Cardiac muscle cell (in vitro differentiated cells and primary cell): ENCODE results near the gene AIG1. TPM values are rescaled to one million over a fixed set of nuclear protein-coding genes. Genes with fewer than 3 reads are reported as not detected.
"Not testable (repeated sequence)": the region's sequence is repeated elsewhere in the genome, so short reads cannot be mapped to it uniquely, and the experiment has no call there.

Experiments used
- DNase-seq, 2 donors: peaks; one replicate each; pipeline versions ENCODE4 v3.0.0 to v3.0.0-alpha.2; 2010 to 2017; ENCODE audit warnings: low read depth in 1 of 2, low spot score in 1 of 2
- H3K27ac ChIP-seq: fragments of 200-600 bp; sonication (generic); 2 replicates; pipeline ENCODE4 v1.5.1; 2016
- H3K27me3 ChIP-seq: fragments of 200-600 bp; sonication (generic); 2 replicates; pipeline ENCODE4 v1.6.0; 2016; ENCODE audit warnings: control low read depth
- H3K36me3 ChIP-seq: fragments of 200-600 bp; sonication (generic); 2 replicates; pipeline ENCODE4 v1.5.1; 2016; ENCODE audit warnings: control low read depth
- H3K4me1 ChIP-seq: fragments of 200-600 bp; sonication (generic); 2 replicates; pipeline ENCODE4 v1.8.1; 2017; ENCODE audit warnings: low read depth, mild to moderate bottlenecking, mixed run types
- H3K4me3 ChIP-seq: fragments of 200-600 bp; sonication (generic); 2 replicates; pipeline ENCODE4 v1.5.1; 2016; ENCODE audit warnings: mild to moderate bottlenecking
- H3K9me3 ChIP-seq: fragments of 200-600 bp; sonication (generic); 2 replicates; pipeline ENCODE4 v1.5.1; 2017; ENCODE audit warnings: low read depth, mild to moderate bottlenecking, control low read depth
- polyA plus RNA-seq: library from polyadenylated mRNA; unstranded; fragments of >200 nt; fragmentation: Nextera tagmentation; extraction: Ambion mirVana; gene quantifications from 2 replicates; pipeline ENCODE4 v1.2.1, GENCODE V29; 2016
- total RNA-seq: library from RNA; depleted of rRNA; stranded (reverse); fragments of >200 nt; gene quantifications from 2 replicates; pipeline ENCODE4 v1.2.3, GENCODE V29; 2016
- TF ChIP-seq, protein P1 (sequence below): IDR thresholded peaks from 2 replicates; pipeline ENCODE4 v1.5.1; 2012; ENCODE audit warnings: low read depth, mild to moderate bottlenecking, low read length

AIG1 gene
- total and polyA plus RNA-seq, 2 experiments from 2014 or later, result 35.9 to 55.4 TPM

DNA sequence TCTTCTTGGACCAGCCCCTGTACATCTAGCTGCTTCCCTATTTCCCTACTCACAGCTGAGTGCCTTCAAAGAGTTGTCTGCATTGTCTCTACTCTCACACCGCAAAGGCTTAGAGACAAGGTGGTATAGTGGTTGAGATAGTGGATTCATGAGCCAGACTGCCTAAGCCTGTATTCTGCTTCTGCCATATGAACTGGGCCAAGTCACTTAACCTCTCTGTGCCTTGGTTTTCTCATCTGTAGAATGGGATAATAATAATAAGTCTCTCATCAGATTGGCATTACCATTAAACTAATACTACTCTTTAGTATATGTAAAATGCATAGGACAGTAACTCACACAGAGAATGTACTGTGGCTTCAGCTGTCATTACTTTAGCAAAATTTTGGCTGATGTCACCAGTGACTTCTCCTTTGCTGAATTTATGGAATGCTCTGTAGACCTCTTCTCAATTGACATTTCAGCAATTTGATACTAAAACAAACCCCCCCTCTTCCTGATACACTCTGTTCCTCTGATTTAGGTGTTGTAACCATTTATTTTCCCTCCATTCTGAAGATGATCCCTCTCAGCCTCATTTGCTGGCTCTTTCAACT, 233.7 kb downstream of the AIG1 start:
- Histone ChIP-seq H3K36me3 (no peaks in the 10 kb centered on the region), H3K27me3 (no peaks in the 10 kb centered on the region), H3K4me3 (no peak overlapping the region), H3K27ac (no peak overlapping the region), H3K4me1 (peaks cover 10% of the 10 kb centered on the region), H3K9me3 (no peaks in the 10 kb centered on the region)
- no peak for DNase-seq
- TF ChIP-seq, protein P1, sequence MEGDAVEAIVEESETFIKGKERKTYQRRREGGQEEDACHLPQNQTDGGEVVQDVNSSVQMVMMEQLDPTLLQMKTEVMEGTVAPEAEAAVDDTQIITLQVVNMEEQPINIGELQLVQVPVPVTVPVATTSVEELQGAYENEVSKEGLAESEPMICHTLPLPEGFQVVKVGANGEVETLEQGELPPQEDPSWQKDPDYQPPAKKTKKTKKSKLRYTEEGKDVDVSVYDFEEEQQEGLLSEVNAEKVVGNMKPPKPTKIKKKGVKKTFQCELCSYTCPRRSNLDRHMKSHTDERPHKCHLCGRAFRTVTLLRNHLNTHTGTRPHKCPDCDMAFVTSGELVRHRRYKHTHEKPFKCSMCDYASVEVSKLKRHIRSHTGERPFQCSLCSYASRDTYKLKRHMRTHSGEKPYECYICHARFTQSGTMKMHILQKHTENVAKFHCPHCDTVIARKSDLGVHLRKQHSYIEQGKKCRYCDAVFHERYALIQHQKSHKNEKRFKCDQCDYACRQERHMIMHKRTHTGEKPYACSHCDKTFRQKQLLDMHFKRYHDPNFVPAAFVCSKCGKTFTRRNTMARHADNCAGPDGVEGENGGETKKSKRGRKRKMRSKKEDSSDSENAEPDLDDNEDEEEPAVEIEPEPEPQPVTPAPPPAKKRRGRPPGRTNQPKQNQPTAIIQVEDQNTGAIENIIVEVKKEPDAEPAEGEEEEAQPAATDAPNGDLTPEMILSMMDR, result no peak

DNA sequence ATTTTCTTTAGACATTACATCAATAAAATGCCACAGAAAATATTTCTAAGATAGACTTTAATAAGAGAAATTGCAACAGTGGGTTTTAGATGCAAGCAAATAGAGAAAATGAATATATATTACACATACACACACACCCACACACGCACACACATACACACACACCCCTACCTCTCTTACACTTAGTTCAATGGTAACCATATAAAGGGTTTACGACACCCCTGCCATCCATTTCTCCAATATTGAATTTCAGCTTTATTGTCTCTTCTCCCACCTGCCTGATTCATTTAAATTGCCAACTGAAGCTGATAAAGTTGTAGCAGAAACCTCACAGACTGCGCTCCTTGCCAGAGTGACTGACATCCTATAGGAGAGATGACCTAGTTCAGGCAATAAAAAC, 235.2 kb downstream of the AIG1 start:
- Histone ChIP-seq H3K36me3 (no peaks in the 10 kb centered on the region), H3K27me3 (no peaks in the 10 kb centered on the region), H3K9me3 (no peaks in the 10 kb centered on the region), H3K4me3 (no peak overlapping the region), H3K4me1 (no peaks in the 10 kb centered on the region), H3K27ac (no peak overlapping the region)
- DNase-seq, result no peak
- TF ChIP-seq, protein P1, result no peak

DNA sequence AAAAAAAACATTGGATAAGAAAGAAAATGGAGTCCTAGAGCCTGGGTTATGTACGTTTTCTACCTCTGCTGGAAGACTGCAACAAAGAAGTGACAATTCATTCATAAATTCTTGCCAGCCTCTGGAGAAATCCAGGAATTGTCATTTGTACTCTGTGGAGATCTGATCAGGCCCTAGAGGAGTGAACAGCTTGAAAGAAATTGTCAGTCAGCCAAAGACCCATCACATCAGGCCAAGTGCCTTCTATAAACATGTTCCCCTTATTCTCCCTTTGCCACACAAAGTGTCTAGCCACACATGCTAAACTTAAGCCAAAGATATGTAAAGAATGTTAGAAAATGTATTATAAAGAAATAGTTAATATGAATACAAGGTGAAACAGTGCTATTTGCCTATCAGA, 237.4 kb downstream of the AIG1 start:
- no peaks in the 10 kb centered on the region for H3K4me1 ChIP-seq
- no peaks in the 10 kb centered on the region for H3K27me3 ChIP-seq
- no peak overlapping the region for H3K27ac ChIP-seq
- no peaks in the 10 kb centered on the region for H3K9me3 ChIP-seq
- H3K4me3 ChIP-seq, result no peak overlapping the region
- no peak for DNase-seq
- TF ChIP-seq, protein P1, result no peak
- no peaks in the 10 kb centered on the region for H3K36me3 ChIP-seq

DNA sequence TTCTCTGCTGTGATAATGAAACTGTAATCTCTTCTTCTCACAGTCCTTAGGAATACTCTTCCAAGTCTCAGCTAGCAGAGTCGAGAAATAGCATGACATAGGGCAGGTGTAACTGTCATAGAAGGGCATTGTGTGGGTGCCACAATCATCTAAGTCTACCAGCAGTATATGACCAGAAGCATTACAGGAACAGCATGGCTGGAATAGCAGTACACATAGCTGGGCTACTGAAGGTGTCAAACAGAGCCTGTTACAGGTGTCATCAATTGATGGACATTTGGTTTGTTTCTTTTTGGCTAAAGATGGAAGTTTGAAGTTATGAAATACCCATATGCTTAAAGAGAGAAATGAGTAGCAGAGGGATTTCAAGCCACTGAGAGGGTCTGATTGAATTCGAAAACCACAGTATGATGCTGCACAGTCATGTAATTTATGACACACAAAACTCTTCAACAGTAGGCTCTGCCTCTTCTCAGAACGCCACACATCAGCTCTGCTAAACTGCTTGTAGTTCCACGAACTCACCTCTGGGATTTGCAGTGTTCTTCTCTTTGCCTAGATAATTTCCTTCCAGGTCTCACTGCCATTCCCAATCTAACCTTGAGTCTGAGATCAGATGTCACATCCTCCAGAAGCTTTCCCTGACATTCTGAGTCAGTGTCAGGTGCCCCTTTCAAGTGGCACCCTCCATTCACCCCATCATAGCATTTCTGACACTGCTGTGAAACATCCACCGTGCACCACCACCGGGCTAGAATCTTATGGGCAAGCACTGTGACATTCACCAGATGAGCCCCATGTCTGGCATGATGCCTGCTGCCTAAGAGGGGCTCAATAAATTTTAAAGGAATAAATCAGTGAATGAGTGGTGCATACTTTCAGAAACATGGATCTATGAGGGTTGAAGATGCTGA, 238.8 kb downstream of the AIG1 start:
- TF ChIP-seq, protein P1, result no peak
- Histone ChIP-seq H3K9me3 (no peaks in the 10 kb centered on the region), H3K27me3 (no peaks in the 10 kb centered on the region), H3K36me3 (no peaks in the 10 kb centered on the region), H3K4me1 (no peaks in the 10 kb centered on the region), H3K4me3 (no peak overlapping the region), H3K27ac (no peak overlapping the region)
- no peak for DNase-seq

DNA sequence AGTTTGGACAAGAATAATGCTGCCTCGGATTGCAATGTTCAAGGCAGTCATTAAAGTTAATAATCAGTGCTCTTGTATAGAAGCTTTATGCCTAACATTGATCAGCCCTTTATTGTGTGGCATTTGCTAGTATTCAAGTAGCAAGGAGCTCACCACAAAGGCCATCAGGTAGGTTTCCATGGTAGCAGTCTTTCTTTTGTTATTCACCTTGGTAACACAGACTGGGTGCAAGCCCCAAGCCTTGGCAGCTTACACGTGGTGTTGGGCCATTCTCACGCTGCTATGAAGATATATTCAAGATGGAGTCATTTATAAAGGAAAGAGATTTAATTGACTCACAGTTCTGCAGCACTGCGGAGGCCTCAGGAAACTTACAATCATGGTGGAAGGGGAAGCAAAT, 240.5 kb downstream of the AIG1 start:
- Histone ChIP-seq H3K4me3 (no peak overlapping the region), H3K27me3 (no peaks in the 10 kb centered on the region), H3K27ac (no peak overlapping the region), H3K9me3 (no peaks in the 10 kb centered on the region), H3K36me3 (no peaks in the 10 kb centered on the region), H3K4me1 (no peaks in the 10 kb centered on the region)
- TF ChIP-seq, protein P1, result no peak
- no peak for DNase-seq

DNA sequence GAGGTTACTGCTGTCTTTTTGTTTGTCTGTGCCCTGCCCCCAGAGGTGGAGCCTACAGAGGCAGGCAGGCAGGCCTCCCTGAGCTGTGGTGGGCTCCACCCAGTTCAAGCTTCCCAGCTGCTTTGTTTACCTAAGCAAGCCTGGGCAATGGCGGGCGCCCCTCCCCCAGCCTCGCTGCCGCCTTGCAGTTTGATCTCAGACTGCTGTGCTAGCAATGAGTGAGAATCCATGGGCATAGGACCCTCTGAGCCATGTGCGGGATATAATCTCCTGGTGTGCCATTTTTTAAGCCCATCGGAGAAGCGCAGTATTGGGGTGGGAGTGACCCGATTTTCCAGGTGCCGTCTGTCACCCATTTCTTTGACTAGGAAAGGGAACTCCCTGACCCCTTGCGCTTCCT, 247.1 kb downstream of the AIG1 start:
- not testable (repeated sequence) for H3K9me3 ChIP-seq, H3K27ac ChIP-seq, H3K4me3 ChIP-seq, DNase-seq, H3K4me1 ChIP-seq, H3K27me3 ChIP-seq, H3K36me3 ChIP-seq
